Measurements from ENCODE around the gene PIK3AP1. TPM values are rescaled to one million over a fixed set of nuclear protein-coding genes. Genes with fewer than 3 reads are reported as not detected.

Gene PIK3AP1
- total and polyA plus RNA-seq, 10 of the 15 experiments (the other 5 are each of a cell fraction or from before 2014, with no cell fraction given) = 26.2 to 306 (median 119) TPM

DNA sequence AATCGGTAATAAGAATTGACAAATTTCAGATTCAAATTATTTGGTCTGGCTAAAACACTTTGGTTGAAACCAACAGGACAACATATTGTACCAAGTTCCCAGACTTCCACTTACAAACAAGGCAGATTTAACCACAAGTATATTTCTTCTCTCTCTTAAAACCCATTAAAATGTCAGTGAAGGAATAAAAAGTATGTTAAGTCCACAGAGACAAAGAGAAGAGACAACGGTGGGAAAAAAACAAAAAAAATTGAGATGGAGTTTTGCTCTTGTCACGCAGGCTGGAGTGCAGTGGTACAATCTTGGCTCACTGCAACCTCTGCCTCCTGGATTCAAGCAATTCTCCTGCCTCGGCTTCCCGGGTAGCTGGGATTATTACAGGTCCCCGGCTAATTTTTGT lies 149.8 kb downstream of the PIK3AP1 start:
- Histone ChIP-seq H3K9me3 (replicated peaks; ENCODE audit: control insufficient read depth, insufficient read depth, low read length) (no peaks in the 10 kb centered on the region; the same call in 2 of the 3 replicates), H3K4me2 (ENCODE audit: control insufficient read depth, insufficient read depth) (no peak overlapping the region), H3K27me3 (replicated peaks in 1 of 2; ENCODE audit: control insufficient read depth in 2 of 2, insufficient read depth in 2 of 2, low read length in 1 of 2) (no peaks in the 10 kb centered on the region), H2AFZ (ENCODE audit: control insufficient read depth, low read depth, low read length) (no peak overlapping the region), H3K79me2 (ENCODE audit: control insufficient read depth, insufficient read depth, low read length) (peaks cover 66% of the 10 kb centered on the region), H3K9ac (ENCODE audit: control insufficient read depth, insufficient read depth, low read length) (no peak overlapping the region), H3K4me3 (no peak overlapping the region), H4K20me1 (ENCODE audit: control insufficient read depth, insufficient read depth) (peaks cover 4% of the 10 kb centered on the region), H3K4me1 (ENCODE audit: control insufficient read depth, insufficient read depth, low read length) (0 out of 2 replicates have a peak, but pooled peaks cover 4% of the 10 kb centered on the region), H3K36me3 (ENCODE audit: control insufficient read depth in 2 of 2, insufficient read depth in 2 of 2, low read length in 1 of 2) (peaks cover 2 to 18% of the 10 kb centered on the region in 2 experiments), H3K27ac (ENCODE audit: control insufficient read depth, insufficient read depth) (no peak overlapping the region)
- ATAC-seq = no peak
- in situ Hi-C loops (cut with MboI) = no loop called here
- WGBS (ENCODE audit: insufficient coverage, insufficient replicate concordance, low lambda C conversion rate, missing lambda C conversion rate) = 100% methylated on average over 6 of the region's 6 CpGs
- DNase-seq (ENCODE audit: low read depth, low spot score) = no peak
- POLR2A ChIA-PET = no interaction called here
- CTCF ChIA-PET = no interaction called here
- RAD21 ChIA-PET (ENCODE audit: unreplicated experiment) = no interaction called here
- SMC1A ChIA-PET (ENCODE audit: uncharacterized antibody, unreplicated experiment) = no interaction called here
- no TSS peak for BruUV-seq (replicated peaks)
- intact Hi-C loops (cut with micrococcal nuclease; ENCODE audit: unreplicated experiment) = no loop called here
- FAIRE-seq = no peak
- TF ChIP-seq NFIC (IDR thresholded peaks at IDR 0.05; ENCODE audit: low read depth, low read length) = no peak
- no peak for TF ChIP-seq BMI1 (IDR thresholded peaks at IDR 0.05; ENCODE audit: borderline replicate concordance)
- no peak for TF ChIP-seq IKZF2 (IDR thresholded peaks at IDR 0.05)
- TF ChIP-seq, protein P1, sequence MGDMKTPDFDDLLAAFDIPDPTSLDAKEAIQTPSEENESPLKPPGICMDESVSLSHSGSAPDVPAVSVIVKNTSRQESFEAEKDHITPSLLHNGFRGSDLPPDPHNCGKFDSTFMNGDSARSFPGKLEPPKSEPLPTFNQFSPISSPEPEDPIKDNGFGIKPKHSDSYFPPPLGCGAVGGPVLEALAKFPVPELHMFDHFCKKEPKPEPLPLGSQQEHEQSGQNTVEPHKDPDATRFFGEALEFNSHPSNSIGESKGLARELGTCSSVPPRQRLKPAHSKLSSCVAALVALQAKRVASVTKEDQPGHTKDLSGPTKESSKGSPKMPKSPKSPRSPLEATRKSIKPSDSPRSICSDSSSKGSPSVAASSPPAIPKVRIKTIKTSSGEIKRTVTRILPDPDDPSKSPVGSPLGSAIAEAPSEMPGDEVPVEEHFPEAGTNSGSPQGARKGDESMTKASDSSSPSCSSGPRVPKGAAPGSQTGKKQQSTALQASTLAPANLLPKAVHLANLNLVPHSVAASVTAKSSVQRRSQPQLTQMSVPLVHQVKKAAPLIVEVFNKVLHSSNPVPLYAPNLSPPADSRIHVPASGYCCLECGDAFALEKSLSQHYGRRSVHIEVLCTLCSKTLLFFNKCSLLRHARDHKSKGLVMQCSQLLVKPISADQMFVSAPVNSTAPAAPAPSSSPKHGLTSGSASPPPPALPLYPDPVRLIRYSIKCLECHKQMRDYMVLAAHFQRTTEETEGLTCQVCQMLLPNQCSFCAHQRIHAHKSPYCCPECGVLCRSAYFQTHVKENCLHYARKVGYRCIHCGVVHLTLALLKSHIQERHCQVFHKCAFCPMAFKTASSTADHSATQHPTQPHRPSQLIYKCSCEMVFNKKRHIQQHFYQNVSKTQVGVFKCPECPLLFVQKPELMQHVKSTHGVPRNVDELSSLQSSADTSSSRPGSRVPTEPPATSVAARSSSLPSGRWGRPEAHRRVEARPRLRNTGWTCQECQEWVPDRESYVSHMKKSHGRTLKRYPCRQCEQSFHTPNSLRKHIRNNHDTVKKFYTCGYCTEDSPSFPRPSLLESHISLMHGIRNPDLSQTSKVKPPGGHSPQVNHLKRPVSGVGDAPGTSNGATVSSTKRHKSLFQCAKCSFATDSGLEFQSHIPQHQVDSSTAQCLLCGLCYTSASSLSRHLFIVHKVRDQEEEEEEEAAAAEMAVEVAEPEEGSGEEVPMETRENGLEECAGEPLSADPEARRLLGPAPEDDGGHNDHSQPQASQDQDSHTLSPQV (IDR thresholded peaks at IDR 0.05) = no peak

All from GM12878 (cell line).